HG03097 (cell line): ENCODE measurements around the gene DISC1.
"Not testable (repeated sequence)": the region's sequence is repeated elsewhere in the genome, so short reads cannot be mapped to it uniquely, and the experiment has no call there.

Experiments
- ATAC-seq: cut with Tn5 transposase; IDR thresholded peaks from one replicate; pipeline ENCODE4 v1.9.1; 2021; ENCODE audit not compliant: unreplicated experiment, low FRiP score

DISC1 gene

DNA sequence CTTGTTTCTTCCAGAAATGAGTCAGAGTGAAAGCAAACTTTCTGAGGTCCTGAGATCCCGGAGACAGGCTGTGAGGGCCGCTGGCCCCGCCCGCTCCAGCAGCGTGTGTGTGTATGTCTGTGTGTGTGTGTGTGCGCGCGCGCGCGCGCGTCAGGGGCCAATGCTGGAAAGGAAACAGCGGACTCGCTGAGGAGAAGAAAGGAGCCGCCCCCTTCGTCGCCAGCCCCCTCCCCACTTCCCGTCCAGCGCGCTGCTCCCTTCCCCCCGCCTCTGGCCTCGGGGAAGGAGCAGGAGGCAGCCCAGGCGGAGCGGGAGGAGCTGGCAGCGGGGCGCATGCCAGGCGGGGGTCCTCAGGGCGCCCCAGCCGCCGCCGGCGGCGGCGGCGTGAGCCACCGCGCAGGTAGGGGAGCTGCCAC, at the start of gene DISC1:
TSS of gene DISC1 (plus strand) at position 256 of the 416 bp plus-strand sequence. CDS start at position 334, 78 bp downstream.
- peak; percentile 50 for ATAC-seq

- ATAC-seq = no peak
These were observed 49.5 kb upstream of the DISC1 start for GRCh38 chr1:231576804-231577718.

DNA sequence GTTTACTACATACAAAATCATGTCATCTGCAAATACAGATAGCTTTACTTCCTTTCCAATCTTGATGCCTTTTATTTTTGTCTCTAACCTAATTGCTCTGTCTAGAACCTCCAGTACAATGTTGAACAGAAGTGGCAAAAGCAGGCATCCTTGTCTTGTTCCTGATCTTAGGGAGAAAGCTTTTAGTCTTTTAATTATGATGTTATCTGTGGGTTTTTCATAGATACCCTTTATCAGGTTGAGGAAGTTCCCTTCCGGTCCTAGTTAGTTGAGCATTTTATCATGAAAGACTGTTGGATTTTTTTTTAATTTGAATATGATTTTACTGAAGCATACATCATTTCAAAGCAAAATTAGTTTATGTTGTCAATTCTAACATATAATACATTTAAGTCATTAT, 45.7 kb upstream of the DISC1 start:
- ATAC-seq = no peak

DNA sequence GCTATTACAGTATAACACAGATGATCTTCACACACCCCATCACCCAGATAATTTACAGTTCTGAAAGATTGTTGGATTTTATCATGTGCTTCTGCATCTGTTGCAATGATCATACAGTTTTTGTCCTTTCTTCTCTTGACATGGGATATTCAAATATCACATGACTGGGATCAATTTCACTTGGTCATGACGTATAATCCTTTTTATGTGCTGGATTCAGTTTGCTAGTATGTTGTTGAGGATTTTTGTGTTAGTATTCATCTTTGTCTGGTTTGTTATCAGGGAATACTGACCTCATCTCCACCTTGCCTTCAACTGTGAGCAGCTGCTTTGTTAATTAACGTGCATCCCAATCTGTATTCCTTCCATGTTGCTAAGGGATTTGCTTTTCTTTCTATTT, 44.7 kb upstream of the DISC1 start:
- ATAC-seq = no peak

DNA sequence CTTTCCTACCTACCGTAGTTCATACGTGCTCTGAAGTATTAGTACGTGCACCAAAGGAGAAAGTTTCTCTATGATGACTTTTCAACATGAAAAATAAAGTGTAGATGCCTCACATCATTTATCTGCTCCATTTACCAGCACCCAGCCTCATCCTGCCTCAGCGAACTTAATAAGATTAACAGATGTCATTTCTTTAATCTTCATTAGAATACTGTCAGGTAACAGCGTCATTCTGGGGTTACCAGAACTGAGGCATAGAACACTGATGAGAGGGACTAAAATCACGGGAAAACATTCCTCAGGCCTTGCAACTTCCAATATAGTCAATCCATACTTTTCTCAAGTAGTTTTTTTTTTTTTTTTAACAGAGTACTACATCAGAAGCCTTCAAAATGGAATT, 43.2 kb upstream of the DISC1 start:
- no peak for ATAC-seq

- ATAC-seq = no peak
These were observed 42.5 kb upstream of the DISC1 start for GRCh38 chr1:231584117-231584516.

- no peak for ATAC-seq
These were observed 41.7 kb upstream of the DISC1 start for GRCh38 chr1:231584921-231585320.

- no peak for ATAC-seq
These were observed 36.0 kb upstream of the DISC1 start for GRCh38 chr1:231590453-231591198.

- no peak for ATAC-seq
These were observed 35.1 kb upstream of the DISC1 start for GRCh38 chr1:231591466-231591865.

GRCh38 chr1:231592809-231593208, 33.8 kb upstream of the DISC1 start:
- no peak for ATAC-seq

DNA sequence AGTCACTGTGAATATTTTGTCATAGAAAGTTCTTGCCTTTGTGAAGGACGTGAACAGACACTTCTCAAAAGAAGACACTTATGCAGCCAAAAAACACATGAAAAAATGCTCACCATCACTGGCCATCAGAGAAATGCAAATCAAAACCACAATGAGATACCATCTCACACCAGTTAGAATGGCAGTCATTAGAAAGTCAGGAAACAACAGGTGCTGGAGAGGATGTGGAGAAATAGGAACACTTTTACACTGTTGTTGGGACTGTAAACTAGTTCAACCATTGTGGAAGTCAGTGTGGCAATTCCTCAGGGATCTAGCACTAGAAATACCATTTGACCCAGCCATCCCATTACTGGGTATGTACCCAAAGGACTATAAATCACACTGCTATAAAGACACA, 33.3 kb upstream of the DISC1 start:
- not testable (repeated sequence) for ATAC-seq

GRCh38 chr1:231594123-231594522, 32.5 kb upstream of the DISC1 start:
- ATAC-seq = no peak

- ATAC-seq = no peak
These were observed 31.8 kb upstream of the DISC1 start for GRCh38 chr1:231594749-231595148.

DNA sequence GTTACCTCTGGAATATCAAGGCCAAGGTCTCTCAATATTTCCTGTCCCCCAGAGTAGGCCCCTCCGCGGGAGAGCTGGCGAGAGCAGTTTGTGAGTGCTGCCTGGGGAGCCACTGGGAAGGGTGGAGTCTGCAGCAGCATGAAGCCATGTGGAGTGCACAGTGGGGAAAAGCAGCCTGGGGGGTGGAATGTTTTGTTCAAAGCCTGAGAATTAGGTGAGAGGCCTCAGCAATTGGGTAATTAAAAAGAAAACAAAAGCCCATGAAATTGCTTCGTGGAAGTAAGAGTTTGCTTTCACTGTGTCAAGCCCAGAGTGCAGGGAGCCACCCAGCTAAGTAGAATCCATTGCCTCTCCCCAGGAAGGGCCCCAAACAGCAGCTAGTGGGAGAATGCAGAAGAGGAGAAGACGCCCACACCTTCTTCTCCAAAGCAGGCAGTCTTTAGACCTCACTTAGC, 30.2 kb upstream of the DISC1 start:
- no peak for ATAC-seq

DNA sequence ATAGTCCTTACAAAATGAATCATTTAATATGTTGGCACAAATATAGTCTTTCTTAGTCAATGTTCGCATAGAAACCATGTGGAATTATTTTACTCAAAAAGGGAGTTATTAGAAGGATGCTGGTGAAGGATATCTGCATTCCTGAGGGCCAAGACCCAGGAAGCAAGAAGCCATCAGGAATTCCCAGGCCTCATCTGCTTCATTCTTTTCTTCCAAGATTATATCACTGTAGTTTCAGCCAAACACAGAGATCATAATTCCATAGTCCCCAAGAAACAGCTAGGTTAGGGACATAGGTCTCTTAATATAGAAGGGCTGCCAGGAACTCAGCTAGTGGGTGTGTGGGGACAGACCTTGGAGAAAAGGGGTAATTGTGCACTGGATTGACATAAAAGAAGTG, 28.6 kb upstream of the DISC1 start:
- no peak for ATAC-seq

DNA sequence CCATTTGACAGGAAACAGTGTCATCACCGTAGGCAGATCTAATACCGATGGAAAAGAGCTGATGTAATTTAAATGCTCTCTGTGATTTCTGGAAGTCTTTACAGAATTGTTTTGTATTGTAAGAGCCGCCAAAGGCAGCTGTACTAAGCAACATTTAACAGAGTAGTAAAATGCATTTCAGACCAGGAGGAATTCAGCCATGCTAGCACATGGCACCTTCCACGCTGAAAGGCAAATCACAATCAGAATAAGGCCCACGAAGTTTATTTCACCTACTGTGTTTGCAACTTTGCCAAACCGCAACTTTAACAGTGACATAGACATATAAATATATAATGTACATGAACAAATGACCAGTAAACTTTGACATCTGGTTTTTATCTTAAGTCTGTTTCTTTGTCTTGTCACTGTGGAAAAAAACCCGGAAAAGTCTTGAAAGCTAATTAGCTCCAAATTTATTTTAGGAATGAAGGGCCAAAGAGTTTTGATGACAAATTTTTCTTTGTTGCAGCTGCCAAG, 26.1 kb upstream of the DISC1 start:
- ATAC-seq = no peak

GRCh38 chr1:231601824-231602672, 24.5 kb upstream of the DISC1 start:
- no peak for ATAC-seq

DNA sequence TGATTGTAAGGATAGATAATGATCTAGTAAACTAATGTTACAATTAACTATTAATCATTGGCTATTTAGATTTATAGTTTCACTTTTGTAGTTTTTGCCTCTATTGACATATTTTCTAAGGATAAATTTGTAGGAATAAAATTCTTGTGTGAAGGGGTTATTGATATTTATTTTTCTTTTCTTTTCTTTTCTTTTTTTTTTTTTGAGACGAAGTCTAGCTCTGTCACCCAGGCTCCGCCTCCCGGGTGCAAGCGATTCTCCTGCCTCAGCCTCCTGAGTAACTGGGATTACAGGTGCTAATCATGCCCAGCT, 24.0 kb upstream of the DISC1 start:
- ATAC-seq = no peak

DNA sequence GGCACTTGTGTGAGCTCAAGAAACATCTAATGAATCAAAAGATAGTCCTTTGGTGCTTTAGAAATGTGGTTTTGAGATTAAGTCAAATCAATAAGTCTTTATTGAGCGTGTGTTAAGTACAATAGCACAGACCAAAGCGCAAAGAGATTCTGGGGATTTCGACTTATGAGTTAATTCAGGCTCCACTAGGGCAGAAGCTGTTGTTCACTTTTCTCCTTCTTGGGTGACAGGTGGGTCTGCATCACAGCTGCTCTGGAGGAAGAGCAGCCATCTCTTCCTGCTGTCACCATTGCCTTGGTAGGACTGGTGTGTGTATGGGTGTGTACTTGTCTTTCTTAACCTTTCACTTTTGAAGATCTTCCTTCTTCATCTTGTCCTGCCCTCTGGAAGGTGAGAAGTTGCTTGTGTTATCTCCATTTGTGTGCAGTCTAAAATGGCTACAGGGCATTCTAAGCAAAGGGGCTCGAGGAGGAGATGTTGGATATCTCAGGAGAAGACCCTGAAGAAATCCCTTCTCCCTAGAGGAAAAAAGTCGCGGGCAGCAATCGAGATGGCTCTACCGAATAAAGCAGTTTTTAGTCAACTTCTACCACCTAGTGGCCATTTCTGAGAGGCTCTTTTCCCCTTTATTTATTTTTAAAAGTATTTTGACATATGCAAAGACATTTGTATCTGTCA, 22.9 kb upstream of the DISC1 start:
- ATAC-seq = no peak

GRCh38 chr1:231604276-231604621, 22.3 kb upstream of the DISC1 start:
- ATAC-seq = no peak
